SK-N-SH treated with all-trans-retinoic acid at 6 μM for 48 hours (cell line): ENCODE results near the gene FASN.

Experiments
- ATAC-seq: fragments of 200-7000 bp; cut with Tn5 transposase; 3 replicates; pipeline ENCODE4 v1.9.1; 2020; ENCODE audit warnings: mild to moderate bottlenecking, moderate library complexity
- ARNTL ChIP-seq: fragments of 450-650 bp; formaldehyde crosslinking; IDR thresholded peaks from 2 replicates; pipeline ENCODE4 v1.5.0; 2020; ENCODE audit warnings: low read depth, mild to moderate bottlenecking, moderate library complexity, borderline replicate concordance
- BACH2 ChIP-seq: fragments of 250-450 bp; sonication (Bioruptor Pico); IDR thresholded peaks from 2 replicates; pipeline ENCODE4 v1.9.0; 2021; ENCODE audit warnings: mild to moderate bottlenecking, borderline replicate concordance
- CREB5 ChIP-seq: fragments of 250-450 bp; sonication (Bioruptor Pico); IDR thresholded peaks from 2 replicates; pipeline ENCODE4 v1.5.1; 2020; ENCODE audit warnings: low read depth, mild to moderate bottlenecking, moderate library complexity
- CSDC2 ChIP-seq: fragments of 250-450 bp; sonication (Bioruptor Pico); IDR thresholded peaks from 2 replicates; pipeline ENCODE4 v1.5.0; 2020; ENCODE audit warnings: mild to moderate bottlenecking, moderate library complexity
- CSRNP3 ChIP-seq: fragments of 250-450 bp; sonication (Bioruptor Pico); IDR thresholded peaks from 2 replicates; pipeline ENCODE4 v1.5.1; 2021; ENCODE audit warnings: mild to moderate bottlenecking, moderate library complexity
- ESRRG ChIP-seq: fragments of 250-450 bp; sonication (Bioruptor Pico); IDR thresholded peaks from 2 replicates; pipeline ENCODE4 v1.6.1; 2021; ENCODE audit warnings: mild to moderate bottlenecking
- GLIS3 ChIP-seq: fragments of 250-450 bp; sonication (Bioruptor Pico); IDR thresholded peaks from 2 replicates; pipeline ENCODE4 v1.5.0; 2020; ENCODE audit warnings: mild to moderate bottlenecking, moderate library complexity
- OSR1 ChIP-seq: fragments of 250-450 bp; sonication (Bioruptor Pico); IDR thresholded peaks from 2 replicates; pipeline ENCODE4 v1.8.0; 2022; ENCODE audit warnings: moderate library complexity, mild to moderate bottlenecking, inconsistent platforms
- PATZ1 ChIP-seq: fragments of 250-450 bp; sonication (Bioruptor Pico); IDR thresholded peaks from 2 replicates; pipeline ENCODE4 v1.8.0; 2020; ENCODE audit warnings: mild to moderate bottlenecking, moderate library complexity, borderline replicate concordance
- PPARA ChIP-seq: fragments of 250-450 bp; sonication (Bioruptor Pico); IDR thresholded peaks from 2 replicates; pipeline ENCODE4 v1.5.0; 2020; ENCODE audit warnings: mild to moderate bottlenecking, borderline replicate concordance
- SNAI2 ChIP-seq: fragments of 250-450 bp; sonication (Bioruptor Pico); IDR thresholded peaks from 2 replicates; pipeline ENCODE4 v1.5.0; 2020; ENCODE audit warnings: mild to moderate bottlenecking, moderate library complexity
- TOX ChIP-seq: fragments of 250-450 bp; sonication (Bioruptor Pico); IDR thresholded peaks from 2 replicates; pipeline ENCODE4 v1.8.0; 2021; ENCODE audit warnings: mild to moderate bottlenecking, moderate library complexity, borderline replicate concordance
- TSHZ2 ChIP-seq: fragments of 250-450 bp; sonication (Bioruptor Pico); IDR thresholded peaks from 2 replicates; pipeline ENCODE4 v1.5.0; 2020; ENCODE audit warnings: mild to moderate bottlenecking, moderate library complexity
- ZC3H10 ChIP-seq: fragments of 250-450 bp; sonication (Bioruptor Pico); IDR thresholded peaks from 2 replicates; pipeline ENCODE4 v1.5.1; 2021; ENCODE audit warnings: mild to moderate bottlenecking, moderate library complexity
- ZFP3 ChIP-seq: fragments of 250-450 bp; sonication (Bioruptor Pico); IDR thresholded peaks from 2 replicates; pipeline ENCODE4 v1.5.0; 2020; ENCODE audit warnings: mild to moderate bottlenecking, moderate library complexity
- ZFP30 ChIP-seq: fragments of 450-650 bp; formaldehyde crosslinking; IDR thresholded peaks from 2 replicates; pipeline ENCODE4 v1.5.0; 2022; ENCODE audit warnings: mild to moderate bottlenecking, moderate library complexity
- ZNF565 ChIP-seq: fragments of 450-650 bp; formaldehyde crosslinking; conservative IDR thresholded peaks from 2 replicates; pipeline ENCODE4 v1.5.0; 2020; ENCODE audit warnings: low read depth, mild to moderate bottlenecking, moderate library complexity
- ZNF70 ChIP-seq: fragments of 450-650 bp; formaldehyde crosslinking; IDR thresholded peaks from 2 replicates; pipeline ENCODE4 v1.5.0; 2020; ENCODE audit warnings: mild to moderate bottlenecking, moderate library complexity
- ZNF8 ChIP-seq: fragments of 450-650 bp; formaldehyde crosslinking; IDR thresholded peaks from 2 replicates; pipeline ENCODE4 v1.5.0; 2020; ENCODE audit warnings: mild to moderate bottlenecking, moderate library complexity

Gene FASN

GRCh38 chr17:82055023-82055964, 42.7 kb downstream of the FASN start:
- no peak for ATAC-seq
- TF ChIP-seq TOX (no peak), GLIS3 (no peak)

- no peak for TF ChIP-seq BACH2 (CRISPR knock-in tag)
- no peak for TF ChIP-seq CREB5 (CRISPR knock-in tag)
- no peak for TF ChIP-seq ZFP3 (CRISPR knock-in tag)
- TF ChIP-seq OSR1 (CRISPR knock-in tag) = no peak
- TF ChIP-seq PPARA (CRISPR knock-in tag) = no peak
- no peak for TF ChIP-seq CSDC2 (CRISPR knock-in tag)
- no peak for TF ChIP-seq ARNTL (CRISPR knock-in tag)
- no peak for TF ChIP-seq ZNF565 (CRISPR knock-in tag)
- TF ChIP-seq CSRNP3 (CRISPR knock-in tag) = no peak
- TF ChIP-seq SNAI2 = no peak
- no peak for TF ChIP-seq TOX
- no peak for TF ChIP-seq TSHZ2 (CRISPR knock-in tag)
- no peak for ATAC-seq
These were observed 43.5 kb downstream of the FASN start for GRCh38 chr17:82054351-82055022.

- ATAC-seq = no peak
- TF ChIP-seq CREB5 (CRISPR knock-in tag) (no peak), SNAI2 (no peak), ZNF8 (no peak), CSDC2 (CRISPR knock-in tag) (no peak), PATZ1 (CRISPR knock-in tag) (no peak), ARNTL (CRISPR knock-in tag) (no peak), ZFP3 (CRISPR knock-in tag) (no peak), OSR1 (CRISPR knock-in tag) (no peak), GLIS3 (no peak)
These were observed 44.3 kb downstream of the FASN start for GRCh38 chr17:82053556-82054263.

GRCh38 chr17:82053130-82053529, 44.9 kb downstream of the FASN start:
- no peak for ATAC-seq
- TF ChIP-seq ESRRG (CRISPR knock-in tag) = no peak
- TF ChIP-seq GLIS3 = no peak
- no peak for TF ChIP-seq CSDC2 (CRISPR knock-in tag)
- TF ChIP-seq BACH2 (CRISPR knock-in tag) = no peak
- no peak for TF ChIP-seq TSHZ2 (CRISPR knock-in tag)
- TF ChIP-seq ZC3H10 (CRISPR knock-in tag) = no peak
- TF ChIP-seq ZNF565 (CRISPR knock-in tag) = no peak
- TF ChIP-seq ZFP3 (CRISPR knock-in tag) = no peak
- no peak for TF ChIP-seq ZFP30
- no peak for TF ChIP-seq ZNF8
- TF ChIP-seq ZNF70 (CRISPR knock-in tag) = no peak
